RWPE1 (cell line): Measurements from ENCODE around the gene NTM.

Experiments
- CTCF ChIA-PET: fragments of 350-600 bp; sonication (Branson Sonifier 250); formaldehyde crosslinking; extraction: SDS; loops from one replicate; lab custom pipeline; 2021; lab: Yijun Ruan, JAX
- POLR2A ChIA-PET: fragments of 400-600 bp; formaldehyde crosslinking; extraction: SDS; loops from one replicate; lab custom pipeline; 2020; ENCODE audit warnings: antibody characterized with exemption; ENCODE audit not compliant: low non-redundant PET; lab: Yijun Ruan, JAX
- DNase-seq: peaks from one replicate; pipeline ENCODE4 v3.0.0; 2012; ENCODE audit warnings: low spot score
- H3K27ac ChIP-seq: fragments of 450-650 bp; 2 replicates; pipeline ENCODE4 v1.5.1; 2017
- TF ChIP-seq, protein P1 (sequence below): fragments of 450-650 bp; conservative IDR thresholded peaks from 2 replicates; pipeline ENCODE4 v1.5.1; 2017; ENCODE audit warnings: low read depth, mild to moderate bottlenecking

The NTM gene

DNA sequence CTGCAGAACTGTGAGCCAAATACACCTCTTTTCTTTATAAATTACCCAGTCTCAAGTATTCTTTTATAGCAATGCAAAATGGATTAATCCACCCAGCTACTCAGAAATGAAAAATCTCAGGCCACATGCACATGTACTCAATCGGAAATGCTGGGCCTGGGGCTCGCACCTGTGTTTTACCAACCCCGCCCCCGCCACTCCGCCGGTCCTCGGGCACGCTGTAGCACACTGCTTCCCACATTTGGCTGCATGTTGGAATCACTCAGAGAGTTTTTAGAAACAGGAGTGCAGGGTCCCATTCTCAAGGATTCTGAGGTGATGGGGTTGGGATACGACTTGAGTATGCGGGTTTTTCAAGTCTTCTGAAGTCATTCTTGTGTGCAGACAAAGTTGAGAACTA is 284.4 kb downstream of the NTM start:
- ChIA-PET CTCF (no interaction called here), POLR2A (no interaction called here)
- TF ChIP-seq, protein P1, sequence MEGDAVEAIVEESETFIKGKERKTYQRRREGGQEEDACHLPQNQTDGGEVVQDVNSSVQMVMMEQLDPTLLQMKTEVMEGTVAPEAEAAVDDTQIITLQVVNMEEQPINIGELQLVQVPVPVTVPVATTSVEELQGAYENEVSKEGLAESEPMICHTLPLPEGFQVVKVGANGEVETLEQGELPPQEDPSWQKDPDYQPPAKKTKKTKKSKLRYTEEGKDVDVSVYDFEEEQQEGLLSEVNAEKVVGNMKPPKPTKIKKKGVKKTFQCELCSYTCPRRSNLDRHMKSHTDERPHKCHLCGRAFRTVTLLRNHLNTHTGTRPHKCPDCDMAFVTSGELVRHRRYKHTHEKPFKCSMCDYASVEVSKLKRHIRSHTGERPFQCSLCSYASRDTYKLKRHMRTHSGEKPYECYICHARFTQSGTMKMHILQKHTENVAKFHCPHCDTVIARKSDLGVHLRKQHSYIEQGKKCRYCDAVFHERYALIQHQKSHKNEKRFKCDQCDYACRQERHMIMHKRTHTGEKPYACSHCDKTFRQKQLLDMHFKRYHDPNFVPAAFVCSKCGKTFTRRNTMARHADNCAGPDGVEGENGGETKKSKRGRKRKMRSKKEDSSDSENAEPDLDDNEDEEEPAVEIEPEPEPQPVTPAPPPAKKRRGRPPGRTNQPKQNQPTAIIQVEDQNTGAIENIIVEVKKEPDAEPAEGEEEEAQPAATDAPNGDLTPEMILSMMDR: no peak
- no peak overlapping the region for H3K27ac ChIP-seq
- no peak for DNase-seq

DNA sequence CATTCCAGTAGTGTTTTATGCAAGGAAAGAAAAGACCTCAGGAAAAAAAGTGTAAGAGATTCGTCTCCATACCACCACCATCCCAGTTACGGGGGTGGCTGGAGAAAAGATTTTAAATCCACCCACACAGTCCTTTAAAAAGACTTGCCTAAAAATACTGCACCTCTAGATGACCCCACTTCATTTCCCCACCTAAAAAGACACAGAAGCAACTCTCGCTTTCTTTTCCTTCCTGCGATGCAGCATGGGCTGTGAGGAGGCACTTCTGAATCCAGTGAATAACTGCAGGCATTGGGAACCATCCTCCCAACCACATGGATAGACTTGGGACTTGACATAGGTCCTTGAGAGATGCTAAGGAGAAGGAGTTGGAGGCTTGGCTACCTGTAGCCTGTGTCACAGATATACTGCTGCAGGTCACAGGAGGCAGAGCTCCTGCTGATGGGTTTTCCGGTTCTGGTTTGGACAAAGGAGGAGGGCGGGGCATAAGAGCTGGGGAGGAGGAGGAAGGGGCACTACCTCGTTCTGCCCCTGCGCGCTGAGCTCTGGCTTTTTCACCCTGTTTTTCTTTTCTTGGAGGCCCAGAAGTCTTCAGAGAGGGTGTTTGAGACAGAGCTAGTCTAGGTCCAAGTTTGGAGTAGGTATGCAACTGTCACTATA is 285.9 kb downstream of the NTM start:
- TF ChIP-seq, protein P1: no peak
- H3K27ac ChIP-seq: no peak overlapping the region
- POLR2A ChIA-PET: no interaction called here
- DNase-seq: no peak
- CTCF ChIA-PET: interaction anchor here (0.6 to 0.9 kb wide), 2 partner anchors 261 to 939 kb away, joined by 3 read pairs; no protein-coding TSS in a partner anchor

DNA sequence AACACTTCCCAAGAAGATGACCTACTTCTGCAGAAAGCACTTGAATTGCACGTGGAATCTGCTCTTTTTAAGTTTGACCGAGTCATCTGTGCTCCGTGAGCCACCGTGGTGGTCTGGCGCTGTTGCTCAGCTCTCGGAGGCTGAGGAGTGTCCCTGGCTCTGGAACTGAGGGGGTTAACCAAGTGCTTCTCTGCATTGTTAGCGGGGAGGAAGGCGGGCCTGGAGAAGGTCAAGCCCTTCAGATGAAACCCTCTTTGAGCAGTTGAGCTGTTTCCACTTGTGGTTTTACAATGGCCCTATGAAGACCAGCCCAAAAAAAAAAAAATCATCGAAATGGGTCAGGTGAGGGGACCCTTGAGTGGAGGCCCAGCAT is 286.4 kb downstream of the NTM start:
- POLR2A ChIA-PET: no interaction called here
- CTCF ChIA-PET: interaction anchor here (0.9 kb wide), 1 partner anchor 939 kb away, joined by 3 read pairs; no protein-coding TSS in a partner anchor
- H3K27ac ChIP-seq: no peak overlapping the region
- no peak for DNase-seq
- TF ChIP-seq, protein P1: no peak

DNA sequence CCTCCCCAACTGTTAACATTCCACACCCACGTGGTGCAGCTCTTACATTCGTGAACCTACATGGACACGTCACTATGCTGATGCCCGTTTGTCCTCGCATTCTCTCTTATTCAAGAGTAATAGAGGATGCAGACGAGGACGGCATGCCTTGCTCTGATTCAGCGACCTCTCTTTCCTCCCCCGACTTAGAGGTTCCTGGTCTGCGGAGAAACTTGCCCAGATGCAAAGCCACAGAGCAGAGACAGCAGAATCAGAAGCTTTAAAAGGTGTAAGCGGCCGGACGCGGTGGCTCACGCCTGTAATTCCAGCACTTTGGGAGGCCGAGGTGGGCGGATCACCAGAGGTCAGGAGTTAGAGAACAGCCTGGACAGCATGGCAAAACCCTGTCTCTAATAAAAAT is 288.0 kb downstream of the NTM start:
- TF ChIP-seq, protein P1: no peak
- ChIA-PET CTCF (interaction anchor here (0.6 to 1.2 kb wide), 2 partner anchors 10 to 332 kb away, joined by 3 read pairs; no protein-coding TSS in a partner anchor), POLR2A (no interaction called here)
- H3K27ac ChIP-seq: no peak overlapping the region
- no peak for DNase-seq

DNA sequence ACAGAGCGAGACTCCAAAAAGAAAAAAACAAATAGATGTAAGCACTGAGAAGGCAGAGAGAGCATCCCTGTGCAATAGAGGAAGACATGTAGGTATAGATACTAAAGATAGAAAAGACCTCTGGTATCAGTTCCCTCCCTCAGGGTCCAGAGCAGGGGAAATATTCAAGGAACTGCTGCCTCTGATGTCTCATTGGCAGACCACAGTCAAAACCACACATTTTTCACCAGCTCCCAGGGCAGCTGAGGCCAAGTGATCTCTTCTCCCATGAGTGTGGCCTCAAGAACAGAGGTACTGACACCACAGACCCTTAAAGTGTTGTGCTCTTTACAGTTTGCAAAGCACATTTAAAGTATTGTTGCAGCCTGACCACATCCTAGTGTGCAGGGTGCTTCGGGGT is 288.5 kb downstream of the NTM start:
- no peak for DNase-seq
- CTCF ChIA-PET: interaction anchor here (0.6 to 1.6 kb wide), 3 partner anchors 10 to 332 kb away, joined by 3 to 5 read pairs (median 3); no protein-coding TSS in a partner anchor
- no peak overlapping the region for H3K27ac ChIP-seq
- POLR2A ChIA-PET: no interaction called here
- TF ChIP-seq, protein P1: no peak

DNA sequence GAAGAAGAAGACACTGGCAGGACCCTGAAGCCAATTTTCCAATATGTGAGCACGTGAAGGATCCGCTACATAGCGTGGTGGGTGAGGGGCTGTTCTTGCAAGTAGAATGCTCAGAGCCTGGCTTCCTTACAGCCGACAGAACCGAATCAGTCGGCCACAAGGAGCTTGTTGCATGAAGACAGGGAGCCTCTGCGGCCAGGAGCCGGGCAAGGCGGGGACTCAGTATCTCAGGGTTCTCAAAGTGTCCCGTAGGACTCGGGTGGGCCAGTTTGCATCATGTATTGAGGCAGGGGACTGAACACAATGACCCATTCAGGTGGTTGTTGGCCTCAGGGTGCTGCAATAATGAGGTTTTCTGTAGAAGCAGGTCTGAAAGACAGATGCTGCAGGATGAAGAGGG is 289.5 kb downstream of the NTM start:
- POLR2A ChIA-PET: no interaction called here
- DNase-seq: no peak
- H3K27ac ChIP-seq: no peak overlapping the region
- CTCF ChIA-PET: interaction anchor here (1.6 kb wide), 1 partner anchor 14 kb away, joined by 5 read pairs; no protein-coding TSS in a partner anchor
- TF ChIP-seq, protein P1: no peak
